HG03378 (cell line): ENCODE measurements around the gene BDH2.

Experiments used
- ATAC-seq: cut with Tn5 transposase; IDR thresholded peaks from one replicate; pipeline ENCODE4 v1.9.1; 2021; ENCODE audit warnings: mild to moderate bottlenecking, moderate library complexity; ENCODE audit not compliant: unreplicated experiment

BDH2 gene

GRCh38 chr4:103029300-103029699 is 70.3 kb downstream of the BDH2 start:
- ATAC-seq, result no peak
